Activated naive CD8-positive, alpha-beta T cell treated with anti-CD3 and anti-CD28 coated beads, Interleukin-2, amount 10 ng/mL, durations not matched to agents 7 days and 5 days (primary cell): ENCODE measurements around the gene TSPAN18. TPM values are rescaled to one million over a fixed set of nuclear protein-coding genes. Genes with fewer than 3 reads are reported as not detected.

Source experiments
- ATAC-seq: fragments of 150-1000 bp; cut with Tn5 transposase; one replicate; pipeline ENCODE4 v1.10.0; 2021; ENCODE audit warnings: low read depth, moderate library complexity
- POLR2A ChIA-PET: fragments of 350-600 bp; sonication (Branson Sonifier 250); formaldehyde crosslinking; loops from one replicate; lab custom pipeline; 2021; ENCODE audit warnings: antibody characterized with exemption; lab: Charles Lee
- DNase-seq: peaks from one replicate; pipeline ENCODE4 v3.0.0; 2021
- H3K27ac Mint-ChIP-seq: one replicate; pipeline ENCODE4 v1.8.0; 2022; ENCODE audit warnings: mild to moderate bottlenecking, mixed read lengths
- H3K27me3 Mint-ChIP-seq: one replicate; pipeline ENCODE4 v1.8.0; 2022; ENCODE audit warnings: mild to moderate bottlenecking, moderate library complexity, mixed read lengths
- H3K36me3 Mint-ChIP-seq: one replicate; pipeline ENCODE4 v1.8.0; 2021; ENCODE audit warnings: mild to moderate bottlenecking, mixed read lengths
- H3K4me1 Mint-ChIP-seq: one replicate; pipeline ENCODE4 v1.8.0; 2021; ENCODE audit warnings: mixed read lengths
- H3K4me3 Mint-ChIP-seq: one replicate; pipeline ENCODE4 v1.8.0; 2022; ENCODE audit warnings: mild to moderate bottlenecking, moderate library complexity, mixed read lengths
- H3K9me3 Mint-ChIP-seq: one replicate; pipeline ENCODE4 v1.8.0; 2021; ENCODE audit warnings: mixed read lengths
- total RNA-seq, 2 experiments: library from RNA; stranded (reverse); gene quantifications; one replicate each; pipeline ENCODE4 v1.2.3, GENCODE V29; 2021

Gene TSPAN18
- total RNA-seq, 2 experiments from 2014 or later: 4.9 to 5.2 TPM

- ATAC-seq: no peak
- no peaks in the 10 kb centered on the region for H3K9me3 Mint-ChIP-seq
- no peaks in the 10 kb centered on the region for H3K36me3 Mint-ChIP-seq
These were observed 193.7 kb downstream of the TSPAN18 start for GRCh38 chr11:44920451-44920850.

DNA sequence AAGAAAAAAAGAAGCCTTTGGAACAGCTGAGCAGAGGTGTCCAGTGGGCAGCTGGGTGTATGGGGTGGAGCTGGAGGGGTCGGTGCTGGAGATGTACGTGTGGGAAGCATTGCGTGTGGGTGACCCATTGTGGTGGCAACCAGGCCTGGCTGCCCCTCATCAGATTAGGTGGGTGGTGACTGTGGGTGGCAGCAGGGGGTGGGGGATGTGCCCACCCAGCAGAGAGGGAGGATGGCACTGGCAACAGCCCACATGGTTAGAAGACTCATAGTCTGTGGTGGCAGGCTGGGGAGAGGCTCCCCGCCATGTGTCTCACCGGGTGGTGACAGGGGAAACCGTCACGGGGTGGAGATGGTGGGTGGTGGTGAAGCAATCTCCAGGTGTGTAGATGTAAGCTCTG is 196.4 kb downstream of the TSPAN18 start:
- ATAC-seq (no peak), DNase-seq (no peak)
- POLR2A ChIA-PET: no interaction called here
- Mint-ChIP-seq H3K4me3 (no peak overlapping the region), H3K9me3 (no peaks in the 10 kb centered on the region), H3K27me3 (no peaks in the 10 kb centered on the region), H3K4me1 (peaks cover 2% of the 10 kb centered on the region), H3K27ac (no peak overlapping the region), H3K36me3 (no peaks in the 10 kb centered on the region)

More at GRCh38 chr11:44920451-44920850, 193.7 kb downstream of the TSPAN18 start:
- H3K27me3 Mint-ChIP-seq: no peaks in the 10 kb centered on the region
- no peak overlapping the region for H3K27ac Mint-ChIP-seq
- no peaks in the 10 kb centered on the region for H3K4me1 Mint-ChIP-seq
- no peak overlapping the region for H3K4me3 Mint-ChIP-seq
- POLR2A ChIA-PET: no interaction called here
- DNase-seq: no peak

- POLR2A ChIA-PET: no interaction called here
- no peak overlapping the region for H3K27ac Mint-ChIP-seq
- no peak overlapping the region for H3K4me3 Mint-ChIP-seq
- no peaks in the 10 kb centered on the region for H3K36me3 Mint-ChIP-seq
- no peaks in the 10 kb centered on the region for H3K27me3 Mint-ChIP-seq
- peaks cover 2% of the 10 kb centered on the region for H3K4me1 Mint-ChIP-seq
- DNase-seq: no peak
- H3K9me3 Mint-ChIP-seq: no peaks in the 10 kb centered on the region
- no peak for ATAC-seq
These were observed 197.0 kb downstream of the TSPAN18 start for GRCh38 chr11:44923806-44924205.

DNA sequence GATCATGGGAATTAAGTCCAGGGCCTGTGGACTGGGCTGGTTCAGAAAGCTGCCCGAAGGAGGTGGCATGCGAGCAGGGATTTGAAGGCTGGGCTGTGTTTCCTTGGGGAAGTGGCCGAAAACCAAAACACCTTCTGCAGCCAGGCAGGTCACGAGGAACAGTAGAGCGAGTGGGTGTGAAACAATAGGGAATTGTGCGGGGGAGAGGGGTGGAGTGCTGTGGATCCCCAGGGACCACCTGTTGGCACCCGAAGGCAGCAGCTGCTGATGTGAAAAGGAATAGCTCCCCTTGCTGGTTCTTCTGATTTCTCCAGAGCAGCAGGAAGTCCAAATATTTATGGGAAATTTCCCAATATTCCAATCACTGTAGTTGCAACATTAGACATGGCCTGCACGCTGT is 199.3 kb downstream of the TSPAN18 start:
- H3K27me3 Mint-ChIP-seq: no peaks in the 10 kb centered on the region
- no peak overlapping the region for H3K27ac Mint-ChIP-seq
- H3K36me3 Mint-ChIP-seq: no peaks in the 10 kb centered on the region
- POLR2A ChIA-PET: interaction anchor here (1.1 kb wide), 1 partner anchor 177 kb away, joined by 3 read pairs; no protein-coding TSS in a partner anchor
- H3K4me3 Mint-ChIP-seq: no peak overlapping the region
- ATAC-seq (no peak), DNase-seq (no peak)
- no peaks in the 10 kb centered on the region for H3K9me3 Mint-ChIP-seq
- H3K4me1 Mint-ChIP-seq: peaks cover 2% of the 10 kb centered on the region

- Mint-ChIP-seq H3K4me1 (peaks cover 2% of the 10 kb centered on the region), H3K9me3 (no peaks in the 10 kb centered on the region), H3K36me3 (no peaks in the 10 kb centered on the region), H3K27ac (no peak overlapping the region), H3K27me3 (no peaks in the 10 kb centered on the region), H3K4me3 (no peak overlapping the region)
- ATAC-seq (peak; percentile 57), DNase-seq (peak; percentile 70)
- POLR2A ChIA-PET: interaction anchor here (1.1 to 1.7 kb wide), 3 partner anchors 19 to 178 kb away, joined by 3 to 11 read pairs (median 3); no protein-coding TSS in a partner anchor
These were observed 200.5 kb downstream of the TSPAN18 start for GRCh38 chr11:44927174-44927661.

- Mint-ChIP-seq H3K27me3 (no peaks in the 10 kb centered on the region), H3K9me3 (no peaks in the 10 kb centered on the region), H3K4me1 (peaks cover 2% of the 10 kb centered on the region), H3K27ac (no peak overlapping the region), H3K4me3 (no peak overlapping the region), H3K36me3 (no peaks in the 10 kb centered on the region)
- no peak for DNase-seq
- ATAC-seq: no peak
- POLR2A ChIA-PET: interaction anchor here (1.7 kb wide), 1 partner anchor 177 kb away, joined by 11 read pairs; no protein-coding TSS in a partner anchor
These were observed 201.4 kb downstream of the TSPAN18 start for GRCh38 chr11:44928144-44928543.

DNA sequence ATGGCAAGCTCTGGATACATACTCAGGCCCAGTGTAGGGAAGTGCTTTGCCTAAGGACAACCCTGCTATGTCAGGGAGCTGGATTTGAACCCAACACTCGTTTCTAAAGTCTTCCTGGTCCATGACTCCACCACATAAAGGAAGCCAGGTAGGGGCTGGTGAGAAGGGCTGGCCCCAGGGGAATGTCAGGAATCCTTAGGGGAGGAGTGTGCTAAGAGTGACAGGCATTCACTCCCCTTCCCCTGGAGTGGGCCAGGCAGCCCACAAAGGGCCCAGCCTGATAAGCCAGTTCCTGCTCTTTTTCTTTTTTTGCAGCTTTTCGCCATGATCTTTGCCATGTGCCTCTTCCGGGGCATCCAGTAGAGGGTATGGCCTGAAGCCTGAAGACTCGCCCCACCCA is 202.1 kb downstream of the TSPAN18 start:
- ATAC-seq: no peak
- POLR2A ChIA-PET: no interaction called here
- Mint-ChIP-seq H3K9me3 (no peaks in the 10 kb centered on the region), H3K27me3 (no peaks in the 10 kb centered on the region), H3K4me3 (no peak overlapping the region), H3K27ac (no peak overlapping the region), H3K36me3 (no peaks in the 10 kb centered on the region), H3K4me1 (peaks cover 2% of the 10 kb centered on the region)
- no peak for DNase-seq

- ATAC-seq (no peak), DNase-seq (no peak)
- Mint-ChIP-seq H3K9me3 (no peaks in the 10 kb centered on the region), H3K27ac (no peak overlapping the region), H3K4me3 (no peak overlapping the region), H3K4me1 (peaks cover 2% of the 10 kb centered on the region), H3K27me3 (no peaks in the 10 kb centered on the region), H3K36me3 (no peaks in the 10 kb centered on the region)
- POLR2A ChIA-PET: interaction anchor here (2.2 kb wide), 1 partner anchor 174 kb away, joined by 6 read pairs; no protein-coding TSS in a partner anchor
These were observed 204.0 kb downstream of the TSPAN18 start for GRCh38 chr11:44930588-44931302.

DNA sequence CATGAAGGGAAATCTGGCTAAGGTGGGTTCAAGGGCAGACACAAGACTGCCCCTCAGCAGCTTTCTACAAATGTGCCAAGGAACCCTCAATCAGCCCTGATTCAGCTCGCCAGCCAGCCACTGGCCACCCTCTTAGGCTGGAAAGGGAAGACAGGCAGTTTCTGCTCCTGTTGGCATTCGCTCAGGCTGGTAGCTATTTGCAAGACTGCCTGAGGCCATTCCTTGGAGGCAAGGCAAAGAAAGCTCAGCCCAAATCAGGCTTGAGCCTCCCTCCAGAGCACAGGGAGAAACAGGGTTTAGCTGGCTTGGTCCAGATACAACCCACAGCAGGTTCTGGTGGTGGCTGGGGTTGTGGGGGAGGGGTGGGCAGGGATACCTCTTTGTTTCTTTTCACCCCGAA is 204.7 kb downstream of the TSPAN18 start:
- Mint-ChIP-seq H3K36me3 (no peaks in the 10 kb centered on the region), H3K4me1 (peaks cover 2% of the 10 kb centered on the region), H3K9me3 (no peaks in the 10 kb centered on the region), H3K27me3 (no peaks in the 10 kb centered on the region), H3K4me3 (no peak overlapping the region), H3K27ac (no peak overlapping the region)
- ATAC-seq: no peak
- POLR2A ChIA-PET: interaction anchor here (2.2 kb wide), 1 partner anchor 173 kb away, joined by 6 read pairs; no protein-coding TSS in a partner anchor
- DNase-seq: no peak

GRCh38 chr11:44934110-44934509 is 207.3 kb downstream of the TSPAN18 start:
- Mint-ChIP-seq H3K4me1 (no peaks in the 10 kb centered on the region), H3K9me3 (no peaks in the 10 kb centered on the region), H3K27ac (no peak overlapping the region), H3K27me3 (no peaks in the 10 kb centered on the region), H3K36me3 (no peaks in the 10 kb centered on the region), H3K4me3 (no peak overlapping the region)
- ATAC-seq: no peak
- POLR2A ChIA-PET: no interaction called here
- DNase-seq: no peak

DNA sequence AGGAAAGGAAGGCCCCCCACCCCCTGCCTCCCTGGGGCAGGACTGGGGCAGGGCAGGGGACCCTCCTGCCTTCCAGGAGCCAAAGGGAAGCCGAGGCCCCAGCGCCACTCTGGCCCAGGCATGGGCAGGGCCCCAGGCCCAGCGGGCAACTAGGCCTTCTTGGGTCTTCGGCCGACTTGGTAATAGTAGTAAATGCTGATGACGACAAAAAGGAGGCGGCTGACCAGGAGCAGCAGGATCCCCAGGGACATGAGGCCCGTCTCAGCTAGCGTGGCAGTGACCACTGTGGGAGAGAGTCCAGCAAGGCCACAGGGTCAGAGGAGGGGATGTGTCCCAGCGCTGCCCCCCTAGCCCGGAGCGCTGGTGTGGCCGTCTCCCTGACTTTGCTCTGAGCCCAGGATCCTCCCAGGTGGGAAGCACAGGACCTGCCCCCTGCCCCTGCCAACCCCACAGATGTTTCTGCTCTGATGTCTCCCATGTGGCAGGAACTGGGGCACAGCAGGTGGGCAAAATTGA is 208.0 kb downstream of the TSPAN18 start:
- Mint-ChIP-seq H3K27ac (no peak overlapping the region), H3K9me3 (no peaks in the 10 kb centered on the region), H3K36me3 (no peaks in the 10 kb centered on the region), H3K27me3 (no peaks in the 10 kb centered on the region), H3K4me3 (no peak overlapping the region), H3K4me1 (no peaks in the 10 kb centered on the region)
- DNase-seq (no peak), ATAC-seq (no peak)
- POLR2A ChIA-PET: no interaction called here

- DNase-seq (peak; percentile 85), ATAC-seq (peak; percentile 79)
- no peaks in the 10 kb centered on the region for H3K27me3 Mint-ChIP-seq
- POLR2A ChIA-PET: interaction anchor here (3.0 kb wide), 1 partner anchor 168 kb away, joined by 29 read pairs; no protein-coding TSS in a partner anchor
- H3K36me3 Mint-ChIP-seq: no peaks in the 10 kb centered on the region
- no peaks in the 10 kb centered on the region for H3K9me3 Mint-ChIP-seq
- H3K4me1 Mint-ChIP-seq: no peaks in the 10 kb centered on the region
- H3K4me3 Mint-ChIP-seq: no peak overlapping the region
- no peak overlapping the region for H3K27ac Mint-ChIP-seq
These were observed 209.8 kb downstream of the TSPAN18 start for GRCh38 chr11:44936525-44936924.

GRCh38 chr11:44936951-44937543 is 210.3 kb downstream of the TSPAN18 start:
- no peak overlapping the region for H3K27ac Mint-ChIP-seq
- no peaks in the 10 kb centered on the region for H3K9me3 Mint-ChIP-seq
- POLR2A ChIA-PET: interaction anchor here (3.0 kb wide), 1 partner anchor 168 kb away, joined by 29 read pairs; no protein-coding TSS in a partner anchor
- no peak overlapping the region for H3K4me3 Mint-ChIP-seq
- H3K27me3 Mint-ChIP-seq: no peaks in the 10 kb centered on the region
- H3K4me1 Mint-ChIP-seq: peaks cover 3% of the 10 kb centered on the region
- no peak for ATAC-seq
- no peak for DNase-seq
- H3K36me3 Mint-ChIP-seq: no peaks in the 10 kb centered on the region
